RWPE2 (cell line): ENCODE measurements around the gene CLEC10A.
A peak's percentile ranks its signal among the peaks of the same experiment; 100 is the strongest.

ENCODE experiments used
- ATAC-seq: fragments of 200-7000 bp; cut with Tn5 transposase; 3 replicates; pipeline ENCODE4 v1.9.1; 2021; ENCODE audit warnings: low read depth
- DNase-seq: peaks from one replicate; pipeline ENCODE4 v3.0.0-alpha.2; 2020; ENCODE audit warnings: low spot score
- H3K27ac ChIP-seq: fragments of 450-650 bp; 2 replicates; pipeline ENCODE4 v1.5.1; 2017; ENCODE audit warnings: mild to moderate bottlenecking; ENCODE audit not compliant: poor library complexity, severe bottlenecking
- H3K27me3 ChIP-seq: fragments of 250-450 bp; sonication (Bioruptor Pico); 2 replicates; pipeline ENCODE4 v1.5.1; 2021; ENCODE audit warnings: mild to moderate bottlenecking, moderate library complexity; ENCODE audit not compliant: insufficient read depth, poor library complexity, severe bottlenecking
- H3K36me3 ChIP-seq: fragments of 250-450 bp; sonication (Bioruptor Pico); 2 replicates; pipeline ENCODE4 v1.5.1; 2020; ENCODE audit warnings: low read depth, mild to moderate bottlenecking, moderate library complexity
- H3K4me1 ChIP-seq: fragments of 250-450 bp; sonication (Bioruptor Pico); 2 replicates; pipeline ENCODE4 v1.5.1; 2021; ENCODE audit warnings: mild to moderate bottlenecking, moderate library complexity; ENCODE audit not compliant: insufficient read depth, poor library complexity, severe bottlenecking
- H3K4me3 ChIP-seq: fragments of 250-450 bp; sonication (Bioruptor Pico); 2 replicates; pipeline ENCODE4 v1.5.1; 2021; ENCODE audit warnings: mild to moderate bottlenecking, moderate library complexity; ENCODE audit not compliant: severe bottlenecking
- H3K9me3 ChIP-seq: fragments of 250-450 bp; sonication (Bioruptor Pico); 2 replicates; pipeline ENCODE4 v1.5.1; 2021; ENCODE audit warnings: mild to moderate bottlenecking, moderate library complexity; ENCODE audit not compliant: severe bottlenecking
- CTCF ChIP-seq: fragments of 450-650 bp; IDR thresholded peaks from one replicate; pipeline ENCODE4 v1.5.1; 2017; ENCODE audit warnings: mild to moderate bottlenecking, moderate library complexity; ENCODE audit not compliant: poor library complexity, severe bottlenecking

The CLEC10A gene

GRCh38 chr17:7084088-7084487, 4.0 kb upstream of the CLEC10A start:
- Histone ChIP-seq H3K4me1 (peaks cover 13% of the 10 kb centered on the region), H3K9me3 (no peaks in the 10 kb centered on the region), H3K36me3 (no peaks in the 10 kb centered on the region), H3K4me3 (no peak overlapping the region), H3K27me3 (no peaks in the 10 kb centered on the region), H3K27ac (no peak overlapping the region)
- ATAC-seq (no peak), DNase-seq (no peak)
- no peak for TF ChIP-seq CTCF

GRCh38 chr17:7083592-7083991, 3.5 kb upstream of the CLEC10A start:
- no peaks in the 10 kb centered on the region for H3K36me3 ChIP-seq
- H3K4me1 ChIP-seq = peaks cover 8% of the 10 kb centered on the region
- H3K27ac ChIP-seq = no peak overlapping the region
- no peak overlapping the region for H3K4me3 ChIP-seq
- no peaks in the 10 kb centered on the region for H3K9me3 ChIP-seq
- no peak for TF ChIP-seq CTCF
- ATAC-seq = peak; percentile 52
- no peaks in the 10 kb centered on the region for H3K27me3 ChIP-seq
- DNase-seq = no peak

GRCh38 chr17:7081341-7082062, 1.5 kb upstream of the CLEC10A start:
- Histone ChIP-seq H3K27me3 (no peaks in the 10 kb centered on the region), H3K27ac (no peak overlapping the region), H3K36me3 (no peaks in the 10 kb centered on the region), H3K4me3 (no peak overlapping the region), H3K4me1 (no peaks in the 10 kb centered on the region), H3K9me3 (no peaks in the 10 kb centered on the region)
- TF ChIP-seq CTCF = no peak
- DNase-seq = no peak
- ATAC-seq = no peak

DNA sequence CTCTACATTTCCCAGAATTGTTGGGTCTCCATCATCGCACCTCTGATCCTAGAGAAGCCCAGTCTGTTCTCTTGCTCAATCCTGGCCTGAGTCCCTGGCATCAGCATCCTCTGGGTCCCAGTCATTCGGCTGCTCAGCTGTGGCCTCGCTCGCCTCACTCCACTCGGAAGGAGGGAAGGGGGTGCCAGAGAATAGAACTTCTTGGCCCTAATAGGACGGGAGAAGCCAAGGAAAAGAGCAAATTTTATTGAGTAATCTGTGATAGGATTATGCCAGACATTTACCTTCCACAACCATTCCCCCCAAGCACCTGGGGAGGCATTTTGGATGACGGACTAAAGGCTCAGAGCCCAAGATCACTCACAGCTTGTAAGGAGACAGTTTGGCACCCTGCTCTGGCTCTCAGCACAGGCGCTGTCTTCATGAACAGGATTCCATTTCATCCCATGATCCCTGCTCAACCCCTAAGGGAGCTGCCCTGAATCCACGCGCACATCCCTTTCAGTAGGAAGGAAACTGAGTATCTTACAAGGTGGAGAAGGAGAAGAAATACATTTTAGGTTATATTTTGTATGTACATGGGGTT, 498 bp upstream of the CLEC10A start:
- H3K9me3 ChIP-seq = no peaks in the 10 kb centered on the region
- H3K27ac ChIP-seq = no peak overlapping the region
- H3K4me1 ChIP-seq = no peaks in the 10 kb centered on the region
- no peaks in the 10 kb centered on the region for H3K27me3 ChIP-seq
- TF ChIP-seq CTCF = no peak
- H3K4me3 ChIP-seq = no peak overlapping the region
- no peak for ATAC-seq
- H3K36me3 ChIP-seq = no peaks in the 10 kb centered on the region
- no peak for DNase-seq

DNA sequence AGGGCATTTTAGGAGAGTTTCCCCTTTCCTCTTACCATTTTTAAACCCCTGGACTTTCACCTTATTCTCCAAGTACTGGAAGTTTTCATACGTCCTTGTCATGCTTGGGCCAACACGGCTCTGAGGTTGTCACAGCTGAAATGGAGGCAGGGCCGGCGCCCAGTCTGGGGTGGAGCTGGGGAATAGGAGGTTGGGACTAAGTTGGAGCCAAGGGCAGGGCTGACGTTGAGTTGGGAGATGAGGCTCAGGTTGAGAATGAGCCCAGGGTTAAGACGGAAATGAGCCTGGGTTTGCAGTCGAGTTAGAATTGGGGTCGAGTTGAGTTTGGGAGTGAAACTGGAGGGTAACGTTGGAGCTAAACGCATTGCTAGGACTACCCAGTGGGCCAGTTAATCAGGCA, 1.3 kb downstream of the CLEC10A start:
- H3K4me1 ChIP-seq = no peaks in the 10 kb centered on the region
- DNase-seq (no peak), ATAC-seq (no peak)
- TF ChIP-seq CTCF = no peak
- H3K27ac ChIP-seq = no peak overlapping the region
- no peaks in the 10 kb centered on the region for H3K36me3 ChIP-seq
- H3K9me3 ChIP-seq = no peaks in the 10 kb centered on the region
- H3K4me3 ChIP-seq = no peak overlapping the region
- no peaks in the 10 kb centered on the region for H3K27me3 ChIP-seq
